ENCODE measurements around the gene ARSB. TPM values are rescaled to one million over a fixed set of nuclear protein-coding genes. Genes with fewer than 3 reads are reported as not detected.

The ARSB gene
- total and polyA plus RNA-seq, 2 donors (not counting 1 experiment from before 2014, with no cell fraction given) = 10.1 to 27.7 TPM

DNA sequence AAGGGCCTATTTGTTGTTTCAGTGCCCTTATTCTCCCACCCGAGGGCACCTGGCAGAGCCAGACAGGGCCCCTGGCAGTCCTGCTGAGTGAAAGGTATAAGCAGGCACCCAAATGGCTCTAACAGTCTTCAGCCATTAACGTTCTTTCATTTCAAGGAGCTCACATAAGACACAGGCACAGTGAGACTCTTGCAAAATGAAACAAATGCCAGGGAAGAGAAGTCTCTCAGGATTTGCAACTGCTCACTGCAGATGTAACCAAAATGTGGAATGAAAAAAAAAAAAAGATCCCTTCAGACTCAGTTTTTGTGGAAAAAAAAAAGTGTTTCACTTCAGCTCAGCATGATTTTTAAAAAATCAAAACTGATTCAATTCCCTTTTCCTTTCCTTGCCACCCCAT, 181.2 kb downstream of the ARSB start:
- no peak overlapping the region for H3K4me2 ChIP-seq (ENCODE audit: extremely low read depth, insufficient read depth, low read length)
- peaks cover 11% of the 10 kb centered on the region for H3K4me1 ChIP-seq (ENCODE audit: control insufficient read depth, extremely low read depth, insufficient read depth, low read length)
- DNase-seq (ENCODE audit: low read depth in 2 of 2) = no peak
- H4K20me1 ChIP-seq (ENCODE audit: control insufficient read depth, extremely low read depth, insufficient read depth, low read length) = no peaks in the 10 kb centered on the region
- no peak overlapping the region for H3K9ac ChIP-seq (ENCODE audit: insufficient read depth, low read length)
- no peak for TF ChIP-seq EZH2 (IDR thresholded peaks at IDR 0.05; ENCODE audit: low read length, missing control alignments)
- TF ChIP-seq, protein P1, sequence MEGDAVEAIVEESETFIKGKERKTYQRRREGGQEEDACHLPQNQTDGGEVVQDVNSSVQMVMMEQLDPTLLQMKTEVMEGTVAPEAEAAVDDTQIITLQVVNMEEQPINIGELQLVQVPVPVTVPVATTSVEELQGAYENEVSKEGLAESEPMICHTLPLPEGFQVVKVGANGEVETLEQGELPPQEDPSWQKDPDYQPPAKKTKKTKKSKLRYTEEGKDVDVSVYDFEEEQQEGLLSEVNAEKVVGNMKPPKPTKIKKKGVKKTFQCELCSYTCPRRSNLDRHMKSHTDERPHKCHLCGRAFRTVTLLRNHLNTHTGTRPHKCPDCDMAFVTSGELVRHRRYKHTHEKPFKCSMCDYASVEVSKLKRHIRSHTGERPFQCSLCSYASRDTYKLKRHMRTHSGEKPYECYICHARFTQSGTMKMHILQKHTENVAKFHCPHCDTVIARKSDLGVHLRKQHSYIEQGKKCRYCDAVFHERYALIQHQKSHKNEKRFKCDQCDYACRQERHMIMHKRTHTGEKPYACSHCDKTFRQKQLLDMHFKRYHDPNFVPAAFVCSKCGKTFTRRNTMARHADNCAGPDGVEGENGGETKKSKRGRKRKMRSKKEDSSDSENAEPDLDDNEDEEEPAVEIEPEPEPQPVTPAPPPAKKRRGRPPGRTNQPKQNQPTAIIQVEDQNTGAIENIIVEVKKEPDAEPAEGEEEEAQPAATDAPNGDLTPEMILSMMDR (conservative IDR thresholded peaks at IDR 0.05 in 1 of 2, IDR thresholded peaks at IDR 0.05 in 1 of 2; ENCODE audit: low read depth in 1 of 2, low read length in 2 of 2) = no peak
- H3K36me3 ChIP-seq (ENCODE audit: control insufficient read depth, insufficient read depth, low read length) = no peaks in the 10 kb centered on the region
- H3K79me2 ChIP-seq (ENCODE audit: control insufficient read depth, insufficient read depth, low read length) = no peaks in the 10 kb centered on the region
- no peak overlapping the region for H2AFZ ChIP-seq (ENCODE audit: low read length)
- no peaks in the 10 kb centered on the region for H3K27me3 ChIP-seq (ENCODE audit: control insufficient read depth, insufficient read depth, low read length)
- no peak overlapping the region for H3K4me3 ChIP-seq (replicated peaks in 1 of 4; ENCODE audit: control extremely low read depth in 1 of 4, insufficient read depth in 1 of 4, low read depth in 3 of 4, low read length in 4 of 4)
- H3K27ac ChIP-seq (ENCODE audit: insufficient read depth, low read length) = no peak overlapping the region
- H3K9me3 ChIP-seq (ENCODE audit: control insufficient read depth, insufficient read depth, low read depth, low read length) = no peaks in the 10 kb centered on the region

DNA sequence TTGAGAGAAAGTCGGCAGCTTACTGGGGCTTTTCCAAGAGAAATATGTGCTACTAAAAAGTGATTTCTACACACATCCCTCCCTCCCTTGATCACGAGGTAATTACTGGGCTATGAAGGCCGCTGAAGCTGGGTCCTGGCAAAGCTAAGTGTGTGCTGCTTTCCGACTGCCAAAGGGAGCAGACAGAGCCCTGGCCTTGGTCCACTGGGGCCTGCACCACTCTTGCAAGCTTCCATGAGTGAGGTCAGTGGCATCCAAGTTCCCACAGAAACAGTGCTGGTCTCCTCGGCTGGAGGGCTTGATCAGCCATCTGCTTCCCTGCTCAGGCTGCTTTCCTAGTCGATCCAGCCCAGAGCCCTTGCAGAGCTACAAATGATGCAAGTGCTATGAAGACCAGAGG, 181.8 kb downstream of the ARSB start:
- Histone ChIP-seq H3K36me3 (ENCODE audit: control insufficient read depth, insufficient read depth, low read length) (no peaks in the 10 kb centered on the region), H2AFZ (ENCODE audit: low read length) (no peak overlapping the region), H3K27me3 (ENCODE audit: control insufficient read depth, insufficient read depth, low read length) (no peaks in the 10 kb centered on the region), H3K4me2 (ENCODE audit: extremely low read depth, insufficient read depth, low read length) (no peak overlapping the region), H3K4me3 (replicated peaks in 1 of 4; ENCODE audit: control extremely low read depth in 1 of 4, insufficient read depth in 1 of 4, low read depth in 3 of 4, low read length in 4 of 4) (no peak overlapping the region), H3K79me2 (ENCODE audit: control insufficient read depth, insufficient read depth, low read length) (no peaks in the 10 kb centered on the region), H3K4me1 (ENCODE audit: control insufficient read depth, extremely low read depth, insufficient read depth, low read length) (peaks cover 11% of the 10 kb centered on the region), H4K20me1 (ENCODE audit: control insufficient read depth, extremely low read depth, insufficient read depth, low read length) (no peaks in the 10 kb centered on the region), H3K27ac (ENCODE audit: insufficient read depth, low read length) (no peak overlapping the region), H3K9me3 (ENCODE audit: control insufficient read depth, insufficient read depth, low read depth, low read length) (no peaks in the 10 kb centered on the region), H3K9ac (ENCODE audit: insufficient read depth, low read length) (no peak overlapping the region)
- TF ChIP-seq, protein P1 (conservative IDR thresholded peaks at IDR 0.05 in 1 of 2, IDR thresholded peaks at IDR 0.05 in 1 of 2; ENCODE audit: low read depth in 1 of 2, low read length in 2 of 2) = no peak
- no peak for TF ChIP-seq EZH2 (IDR thresholded peaks at IDR 0.05; ENCODE audit: low read length, missing control alignments)
- peak; percentile 68 to 82 for DNase-seq (ENCODE audit: low read depth in 2 of 2)

DNA sequence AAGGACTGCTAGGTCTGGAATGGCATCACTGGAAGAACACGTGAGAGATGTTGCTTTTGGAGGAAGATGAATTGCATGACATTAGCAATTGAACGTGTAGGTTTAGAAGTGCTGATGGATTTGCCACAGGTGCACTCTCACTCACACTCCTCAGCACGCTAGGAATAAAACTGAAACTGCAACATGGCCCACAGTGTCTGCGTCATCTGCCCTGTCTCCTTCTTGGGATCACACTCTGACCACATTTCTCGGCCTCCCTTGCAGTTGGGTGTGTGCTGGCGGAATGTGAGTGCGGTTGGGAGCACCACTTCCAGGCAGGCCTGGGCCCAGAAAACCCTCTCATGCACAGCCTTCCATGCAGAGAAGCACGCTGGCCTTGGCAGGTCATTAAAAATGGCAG, 183.7 kb downstream of the ARSB start:
- Histone ChIP-seq H4K20me1 (ENCODE audit: control insufficient read depth, extremely low read depth, insufficient read depth, low read length) (no peaks in the 10 kb centered on the region), H3K4me3 (replicated peaks in 1 of 4; ENCODE audit: control extremely low read depth in 1 of 4, insufficient read depth in 1 of 4, low read depth in 3 of 4, low read length in 4 of 4) (no peak overlapping the region), H2AFZ (ENCODE audit: low read length) (no peak overlapping the region), H3K4me2 (ENCODE audit: extremely low read depth, insufficient read depth, low read length) (no peak overlapping the region), H3K27me3 (ENCODE audit: control insufficient read depth, insufficient read depth, low read length) (no peaks in the 10 kb centered on the region), H3K9ac (ENCODE audit: insufficient read depth, low read length) (no peak overlapping the region), H3K4me1 (ENCODE audit: control insufficient read depth, extremely low read depth, insufficient read depth, low read length) (peaks cover 5% of the 10 kb centered on the region), H3K27ac (ENCODE audit: insufficient read depth, low read length) (peak overlapping the region; percentile 57), H3K79me2 (ENCODE audit: control insufficient read depth, insufficient read depth, low read length) (no peaks in the 10 kb centered on the region), H3K9me3 (ENCODE audit: control insufficient read depth, insufficient read depth, low read depth, low read length) (no peaks in the 10 kb centered on the region), H3K36me3 (ENCODE audit: control insufficient read depth, insufficient read depth, low read length) (no peaks in the 10 kb centered on the region)
- DNase-seq (ENCODE audit: low read depth in 2 of 2) = no peak
- TF ChIP-seq, protein P1 (conservative IDR thresholded peaks at IDR 0.05 in 1 of 2, IDR thresholded peaks at IDR 0.05 in 1 of 2; ENCODE audit: low read depth in 1 of 2, low read length in 2 of 2) = no peak
- no peak for TF ChIP-seq EZH2 (IDR thresholded peaks at IDR 0.05; ENCODE audit: low read length, missing control alignments)
